Measurements from ENCODE around the gene OSMR. TPM values are rescaled to one million over a fixed set of nuclear protein-coding genes. Genes with fewer than 3 reads are reported as not detected.

Gene OSMR
- total and polyA plus RNA-seq, 2 experiments from 2014 or later, result 1.5 to 2.6 TPM

- no peak overlapping the region for H3K4me3 ChIP-seq
- H3K4me1 ChIP-seq (ENCODE audit: insufficient read depth), result no peaks in the 10 kb centered on the region
- peaks cover 17% of the 10 kb centered on the region; the same call in 1 of the 2 replicates for H3K36me3 ChIP-seq (ENCODE audit: insufficient read depth)
- H3K79me2 ChIP-seq (replicated peaks; ENCODE audit: insufficient read depth), result no peaks in the 10 kb centered on the region
- H3F3A ChIP-seq (replicated peaks; ENCODE audit: low read depth), result no peaks in the 10 kb centered on the region
- no peak overlapping the region for H3K4me2 ChIP-seq
- no peaks in the 10 kb centered on the region for H3K9me3 Mint-ChIP-seq
- H3K36me3 Mint-ChIP-seq (ENCODE audit: low read depth), result peaks cover 9% of the 10 kb centered on the region; the same call in 2 of the 3 replicates
- no peaks in the 10 kb centered on the region for H3K9me2 ChIP-seq (ENCODE audit: insufficient read depth)
- peak; percentile 52 for ATAC-seq
- no peaks in the 10 kb centered on the region for H3K4me1 Mint-ChIP-seq
- no peaks in the 10 kb centered on the region for H3K27me3 ChIP-seq (ENCODE audit: insufficient read depth)
- H3K27ac ChIP-seq (ENCODE audit: low read depth), result no peak overlapping the region
- H3K27me3 Mint-ChIP-seq (ENCODE audit: insufficient read depth, low read depth, poor library complexity), result no peaks in the 10 kb centered on the region
- H4K20me1 ChIP-seq (replicated peaks; ENCODE audit: insufficient read depth), result no peaks in the 10 kb centered on the region; the same call in 1 of the 2 replicates
- no peak overlapping the region for H2AFZ ChIP-seq
- DNase-seq (ENCODE audit: low spot score), result peak; percentile 42
- TF ChIP-seq EZH2phosphoT487 (IDR thresholded peaks at IDR 0.05; ENCODE audit: unreplicated experiment), result no peak
- TF ChIP-seq CTCF (conservative IDR thresholded peaks at IDR 0.05; ENCODE audit: low read depth in 2 of 2), result no peak
- TF ChIP-seq EZH2 (IDR thresholded peaks at IDR 0.05; ENCODE audit: low read depth, unreplicated experiment), result no peak
- no peak for TF ChIP-seq POLR2AphosphoS5 (IDR thresholded peaks at IDR 0.05; ENCODE audit: low read depth)
- no peak for TF ChIP-seq ZNF114 (CRISPR knock-in tag; IDR thresholded peaks at IDR 0.05)
- TF ChIP-seq ZNF331 (CRISPR knock-in tag; IDR thresholded peaks at IDR 0.05; ENCODE audit: low read depth), result no peak
- no peak for TF ChIP-seq REST (IDR thresholded peaks at IDR 0.05; ENCODE audit: unreplicated experiment)
- no peak for TF ChIP-seq ETS1 (IDR thresholded peaks at IDR 0.05)
- TF ChIP-seq JUNB (IDR thresholded peaks at IDR 0.05; ENCODE audit: unreplicated experiment), result no peak
- no peak for TF ChIP-seq ZNF462 (CRISPR knock-in tag; IDR thresholded peaks at IDR 0.05)
- no peak for TF ChIP-seq CREB1 (CRISPR knock-in tag; IDR thresholded peaks at IDR 0.05; ENCODE audit: low read depth)
- TF ChIP-seq STAT1 (IDR thresholded peaks at IDR 0.05; ENCODE audit: unreplicated experiment), result no peak
- TF ChIP-seq NANOG (IDR thresholded peaks at IDR 0.05; ENCODE audit: borderline replicate concordance), result no peak
- no peak overlapping the region for H3K4me3 Mint-ChIP-seq
- no peak overlapping the region for H3K27ac Mint-ChIP-seq
Observed at GRCh38 chr5:38968665-38969064, 122.9 kb downstream of the OSMR start.

Data from GM23338 (cell line).